ENCODE data around the gene RPS2.
A peak's percentile ranks its signal among the peaks of the same experiment; 100 is the strongest.

Gene RPS2

DNA sequence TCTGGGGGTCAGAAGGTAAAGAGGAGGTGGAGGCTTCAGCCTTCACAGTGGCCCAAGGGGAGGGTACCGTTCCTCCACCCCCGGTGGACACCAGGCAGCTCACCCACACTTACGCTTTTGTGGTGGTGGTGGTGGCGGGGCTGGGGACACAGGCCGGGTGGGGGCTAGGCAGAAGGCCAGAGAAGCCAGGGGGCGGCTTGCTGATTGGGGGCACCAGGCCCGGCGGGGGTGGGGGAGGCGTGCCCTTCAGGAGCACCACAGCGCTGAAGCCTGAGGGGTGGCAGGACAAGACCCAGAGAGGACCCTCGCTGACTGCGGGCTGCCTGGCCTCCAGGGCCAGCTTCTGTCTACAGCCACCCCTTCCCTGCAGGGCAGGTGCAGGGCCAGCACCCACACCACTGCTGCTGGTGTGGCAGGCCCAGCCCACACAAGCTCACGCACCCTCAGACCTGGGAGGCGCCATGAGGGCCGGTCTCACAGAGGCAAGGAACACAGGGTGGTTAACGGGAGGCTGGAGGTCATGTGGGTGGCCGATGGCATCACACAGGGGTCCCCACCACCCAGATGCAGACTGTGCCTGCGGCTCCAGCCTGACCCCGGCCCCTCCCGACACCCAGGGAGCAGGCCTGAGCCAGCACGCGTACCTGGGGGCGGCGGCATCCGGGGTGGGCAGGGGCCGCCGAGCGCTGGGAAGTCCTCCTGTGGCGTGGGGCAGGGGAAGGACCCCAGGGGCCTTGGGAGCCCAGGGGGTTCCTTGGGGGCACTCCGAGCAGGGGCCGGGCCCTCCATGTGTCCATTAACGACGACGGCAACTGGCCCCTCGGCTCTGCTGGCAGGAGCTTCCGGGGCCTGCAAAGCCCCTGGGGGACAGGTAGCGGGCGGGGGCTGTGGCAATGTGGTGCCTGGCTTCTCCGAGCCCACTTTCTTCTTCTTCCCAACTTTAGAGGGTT is 34.5 kb upstream of the RPS2 start:
- DNase-seq = no peak

DNA sequence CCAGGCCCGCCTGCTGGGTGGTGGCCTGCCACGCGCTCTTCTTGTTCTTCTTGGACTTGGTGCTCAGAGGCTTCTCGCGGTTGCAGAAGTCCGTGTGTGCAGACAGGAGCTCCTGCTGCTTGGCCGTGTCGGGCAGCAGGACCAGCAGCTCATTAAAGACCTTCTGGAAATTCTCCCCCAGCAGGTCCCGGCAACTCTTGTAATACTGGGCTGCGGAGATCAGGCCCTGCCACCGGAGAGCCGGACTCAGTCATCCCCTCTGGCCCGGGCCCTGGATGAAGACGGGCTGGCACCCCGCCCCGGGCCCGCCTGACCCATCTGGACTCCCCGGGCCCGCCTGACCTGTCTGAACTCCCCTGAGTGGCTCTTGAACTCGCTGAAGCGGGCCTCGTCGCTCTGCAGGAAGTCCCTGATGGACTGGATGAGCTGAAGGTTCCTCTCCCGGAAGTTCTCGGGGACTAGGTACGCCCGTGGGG is 33.8 kb upstream of the RPS2 start:
- no peak for DNase-seq

DNA sequence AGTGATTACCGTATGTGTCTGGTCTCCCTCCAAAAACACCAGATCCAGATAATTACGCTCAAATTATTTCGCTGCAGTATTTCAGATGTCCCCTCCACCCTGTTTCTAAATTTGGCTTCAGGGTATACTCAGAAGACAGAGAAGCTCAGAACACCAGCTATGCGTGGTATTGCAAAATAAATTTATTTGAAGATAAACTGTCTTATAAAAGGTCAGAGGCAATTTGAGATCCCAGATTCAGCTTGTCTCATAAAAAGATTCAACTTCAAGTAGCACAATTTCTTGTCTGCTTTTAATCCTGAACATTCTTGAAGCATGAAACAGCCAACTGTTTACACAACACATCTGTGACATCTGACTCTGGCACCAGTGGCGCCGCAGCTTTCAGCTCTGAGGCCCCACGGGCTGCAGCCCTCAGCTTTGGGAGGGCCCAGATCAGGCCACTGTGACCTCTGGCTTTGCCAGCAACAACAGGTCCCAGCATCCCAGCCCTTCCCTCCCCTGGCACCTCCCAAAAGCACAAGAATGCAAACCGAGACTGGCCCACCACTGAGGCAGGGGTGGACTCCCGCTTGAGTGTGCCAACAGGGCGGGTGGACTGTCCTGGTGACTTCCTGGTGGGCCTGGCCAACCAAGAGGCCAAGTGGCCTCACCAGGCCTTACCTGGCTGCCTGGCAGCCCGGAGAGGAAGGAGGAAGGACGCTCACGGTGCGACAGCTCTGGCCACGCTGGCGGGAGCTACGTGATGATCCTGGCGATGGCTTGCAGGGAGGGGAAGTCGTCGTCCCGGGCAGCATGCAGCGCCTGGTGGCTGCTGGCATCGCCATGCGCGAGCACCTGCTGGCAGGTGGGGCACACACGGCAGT is 33.1 kb upstream of the RPS2 start:
- DNase-seq = no peak

DNA sequence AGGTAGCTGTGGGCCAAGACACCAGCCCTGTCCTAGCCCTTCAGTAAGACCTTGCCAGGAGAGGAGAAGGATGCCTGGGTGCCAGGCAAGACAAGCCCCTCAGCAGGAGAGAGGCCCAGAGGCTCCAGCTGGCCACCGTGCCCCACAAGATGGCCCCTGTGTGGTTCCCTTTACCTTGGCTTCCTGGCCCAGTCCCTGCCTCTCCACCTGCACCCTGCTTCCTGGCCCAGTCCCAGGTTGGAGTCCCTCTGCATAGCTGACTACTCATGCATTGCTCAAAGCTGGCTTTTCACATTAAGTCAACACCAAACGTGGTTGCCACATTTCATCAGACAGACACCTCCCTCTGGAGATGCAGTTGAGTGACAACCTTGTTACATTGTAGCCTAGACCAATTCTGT is 29.1 kb upstream of the RPS2 start:
- DNase-seq = no peak

DNA sequence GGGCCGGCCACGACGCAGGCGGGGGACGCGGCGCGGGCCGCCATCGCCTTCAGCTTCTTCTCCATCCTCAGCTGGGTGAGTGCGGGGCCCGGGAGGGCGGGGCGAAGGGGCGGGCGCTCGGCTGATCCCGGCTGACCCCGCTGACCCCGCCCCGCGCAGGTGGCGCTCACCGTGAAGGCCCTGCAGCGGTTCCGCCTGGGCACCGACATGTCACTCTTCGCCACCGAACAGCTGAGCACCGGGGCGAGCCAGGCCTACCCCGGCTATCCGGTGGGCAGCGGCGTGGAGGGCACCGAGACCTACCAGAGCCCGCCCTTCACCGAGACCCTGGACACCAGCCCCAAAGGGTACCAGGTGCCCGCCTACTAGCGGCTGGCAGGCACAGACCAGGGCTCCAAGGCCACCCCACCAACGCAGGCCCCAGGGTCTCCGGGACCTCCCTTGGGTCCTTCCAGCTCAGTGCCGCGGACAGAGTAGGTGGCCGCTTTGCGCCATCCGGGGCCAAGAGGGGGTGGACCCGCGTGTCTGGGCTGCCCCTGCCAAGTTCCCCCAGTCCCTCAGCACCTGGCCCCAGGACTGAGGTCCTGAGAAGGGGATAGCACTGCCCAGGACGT is 28.2 kb upstream of the RPS2 start:
- peak; percentile 29 for DNase-seq

DNA sequence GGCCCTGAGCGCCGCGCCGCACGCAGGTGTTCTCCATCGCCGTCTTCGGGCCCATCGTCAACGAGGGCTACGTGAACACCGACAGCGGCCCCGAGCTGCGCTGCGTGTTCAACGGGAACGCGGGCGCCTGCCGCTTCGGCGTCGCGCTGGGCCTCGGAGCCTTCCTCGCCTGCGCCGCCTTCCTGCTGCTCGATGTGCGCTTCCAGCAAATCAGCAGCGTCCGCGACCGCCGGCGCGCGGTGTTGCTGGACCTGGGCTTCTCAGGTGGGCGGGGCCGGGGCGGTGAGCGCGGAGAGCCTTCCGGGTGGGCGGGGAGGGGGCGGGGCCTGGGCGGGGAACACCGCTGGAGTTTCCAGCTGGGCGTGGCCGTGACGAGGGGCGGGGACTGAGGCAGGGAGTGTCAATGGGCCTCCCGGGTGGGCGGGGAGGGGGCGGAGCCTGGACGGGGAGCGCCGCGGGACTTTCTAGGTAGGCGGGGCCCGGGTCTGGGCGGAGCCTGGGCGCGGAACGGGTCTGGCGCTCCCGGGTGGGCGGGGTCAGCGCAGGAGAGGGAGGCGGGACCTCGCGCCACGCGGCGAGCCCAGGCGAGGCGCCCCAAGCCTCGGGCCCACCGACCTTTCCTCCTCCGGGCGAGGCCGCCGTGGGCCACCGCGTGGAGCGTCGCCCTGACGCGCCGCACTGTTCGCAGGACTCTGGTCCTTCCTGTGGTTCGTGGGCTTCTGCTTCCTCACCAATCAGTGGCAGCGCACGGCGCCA is 27.5 kb upstream of the RPS2 start:
- DNase-seq = peak; percentile 100

DNA sequence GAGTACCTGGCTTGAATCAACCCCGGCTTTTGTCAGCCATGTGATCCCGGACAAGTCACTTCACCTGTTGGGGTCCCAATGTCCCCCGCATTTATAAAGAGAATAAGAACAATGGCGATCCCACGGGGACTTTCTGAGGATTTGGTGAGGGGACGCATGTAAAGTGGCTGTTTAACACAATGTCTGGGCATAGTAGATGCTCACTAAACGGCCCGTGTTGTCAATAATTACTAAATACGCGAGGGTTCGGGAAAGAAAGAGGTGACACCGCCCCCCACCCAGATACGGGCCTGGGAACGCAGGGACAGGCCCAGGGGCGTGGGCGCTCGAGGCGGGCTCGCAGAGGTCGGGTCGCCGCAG is 26.9 kb upstream of the RPS2 start:
- DNase-seq = no peak

DNA sequence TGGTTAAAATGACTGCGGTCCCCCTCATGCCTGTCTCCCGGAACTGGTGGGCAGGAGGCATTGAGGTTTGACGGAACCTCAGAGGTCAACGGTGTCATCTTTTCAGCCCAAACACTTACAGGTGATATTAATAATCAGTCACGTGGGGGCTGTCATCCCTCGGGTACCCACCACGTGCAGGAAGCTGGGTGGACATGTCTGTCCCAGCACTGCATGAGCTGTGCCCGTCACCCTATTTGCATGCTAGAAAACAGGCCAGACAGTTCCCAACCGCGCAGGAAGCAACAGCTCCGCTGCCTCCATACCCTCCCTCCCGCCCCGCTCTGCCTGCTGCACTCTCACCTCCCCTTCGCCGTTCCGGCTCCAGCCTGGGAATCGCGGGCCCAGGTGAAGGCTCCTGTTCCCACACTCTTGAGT is 26.5 kb upstream of the RPS2 start:
- peak; percentile 49 for DNase-seq

DNA sequence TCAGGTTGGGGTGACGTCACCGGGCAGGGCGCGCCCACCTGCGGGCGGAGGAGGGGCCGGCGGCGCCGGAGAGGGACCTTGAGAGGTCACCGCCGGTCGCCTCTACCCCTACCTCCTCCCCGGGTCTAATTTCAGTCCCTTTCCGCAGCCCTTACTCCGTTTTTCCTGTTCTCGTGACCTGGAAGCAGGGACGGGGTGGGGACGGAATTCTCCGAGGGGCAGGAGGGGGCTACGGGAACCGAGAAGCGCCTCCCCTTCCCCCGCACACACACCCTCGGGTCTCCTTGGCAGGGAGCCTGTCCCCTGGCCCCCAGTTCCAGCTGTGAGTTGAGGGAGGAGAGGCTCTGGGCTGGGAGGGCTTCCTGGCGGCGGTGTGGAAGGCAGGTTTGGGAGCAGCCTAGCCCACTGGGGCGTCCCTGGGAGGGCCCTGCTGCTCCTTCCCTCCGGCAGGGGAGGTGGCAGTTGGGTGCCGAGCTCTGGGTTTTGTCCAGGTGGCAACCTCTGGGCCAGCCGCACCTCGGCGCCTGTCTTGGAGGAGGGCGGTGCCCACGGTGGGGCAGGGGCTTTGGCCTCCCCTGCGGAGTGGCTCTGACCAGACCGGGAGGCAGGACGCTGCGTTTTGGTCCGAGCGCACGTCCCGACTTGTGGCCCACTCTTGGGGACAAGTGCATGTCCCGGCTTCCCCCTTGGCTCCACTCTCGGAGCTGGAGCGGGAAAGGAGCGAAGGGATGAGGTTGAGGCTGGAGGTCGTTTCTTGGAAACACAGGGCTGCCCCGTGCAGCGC is 25.9 kb upstream of the RPS2 start:
- peak; percentile 22 for DNase-seq

DNA sequence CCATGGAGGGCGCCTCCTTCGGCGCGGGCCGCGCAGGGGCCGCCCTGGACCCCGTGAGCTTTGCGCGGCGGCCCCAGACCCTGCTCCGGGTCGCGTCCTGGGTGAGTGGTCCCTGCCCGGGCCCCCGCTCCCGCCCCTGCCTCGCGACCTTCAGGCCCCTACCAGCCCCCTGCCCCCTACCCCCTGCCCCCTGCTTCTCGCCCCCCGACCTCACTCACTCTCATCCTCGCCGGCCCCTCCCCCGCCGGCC is 25.4 kb upstream of the RPS2 start:
- DNase-seq = no peak

DNA sequence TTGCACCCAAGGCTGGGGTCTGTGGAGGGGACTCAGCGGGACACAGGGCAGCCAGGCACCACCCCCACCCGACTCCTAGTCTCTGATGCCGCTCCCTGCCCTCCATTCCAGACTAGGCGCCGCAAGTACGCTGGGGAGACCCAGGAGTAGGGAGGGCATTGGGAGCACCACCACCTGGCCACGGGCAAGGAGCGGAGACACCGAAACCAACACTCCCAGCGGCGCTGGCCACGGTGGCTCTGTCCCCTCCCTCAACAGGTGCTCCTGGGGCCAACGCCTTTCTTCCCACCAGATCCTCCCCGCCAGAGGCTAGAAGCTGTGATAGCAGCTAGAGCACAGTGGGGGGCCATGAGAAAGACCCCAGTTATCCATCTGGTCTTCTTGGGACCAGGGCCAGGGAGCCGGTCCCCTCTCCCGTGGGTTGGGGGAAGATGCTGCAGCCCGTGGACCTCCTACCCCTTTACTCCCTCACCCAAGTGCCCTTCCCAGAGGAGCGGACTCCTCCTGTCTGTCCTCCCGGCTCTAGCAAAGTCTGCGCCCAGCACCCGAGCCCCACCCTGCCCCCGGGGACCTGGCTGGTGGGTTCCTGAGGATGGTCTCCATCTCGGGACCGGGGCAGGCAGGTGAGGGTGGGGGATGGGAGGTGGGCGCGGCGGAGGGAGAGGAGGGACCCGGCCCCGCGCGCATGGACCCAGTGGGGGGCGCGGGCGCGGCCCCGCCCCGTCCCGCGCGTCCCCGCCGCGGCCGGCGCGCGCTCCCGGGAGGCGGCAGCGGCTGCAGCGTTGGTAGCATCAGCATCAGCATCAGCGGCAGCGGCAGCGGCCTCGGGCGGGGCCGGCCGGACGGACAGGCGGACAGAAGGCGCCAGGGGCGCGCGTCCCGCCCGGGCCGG is 24.8 kb upstream of the RPS2 start, which contains the start of gene SYNGR3:
Gene SYNGR3, plus strand, starts transcription at position 762 of the 892 bp plus-strand sequence. CDS start 133 bp downstream, outside the sequence.
- no peak for DNase-seq

DNA sequence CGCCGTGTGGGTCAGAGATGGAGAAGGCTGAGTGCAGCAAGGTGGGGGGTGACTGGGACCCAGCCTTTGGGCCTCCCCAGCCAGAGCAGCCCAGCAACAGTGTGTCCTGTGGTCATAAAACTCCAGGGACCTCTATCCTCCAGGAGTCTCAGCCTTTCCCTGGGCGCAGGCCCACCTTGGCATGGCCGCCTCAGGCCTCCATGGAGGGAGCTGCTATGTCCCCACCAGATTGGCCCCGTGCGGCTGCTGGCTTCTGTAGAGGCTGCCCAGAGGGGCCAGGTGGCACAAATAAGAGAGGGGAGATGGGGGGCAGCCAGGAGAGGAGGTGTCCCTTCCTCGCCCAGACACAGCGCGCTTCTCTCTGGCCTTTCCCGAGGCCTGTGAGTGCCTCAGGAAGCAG is 22.6 kb upstream of the RPS2 start:
- DNase-seq = no peak

DNA sequence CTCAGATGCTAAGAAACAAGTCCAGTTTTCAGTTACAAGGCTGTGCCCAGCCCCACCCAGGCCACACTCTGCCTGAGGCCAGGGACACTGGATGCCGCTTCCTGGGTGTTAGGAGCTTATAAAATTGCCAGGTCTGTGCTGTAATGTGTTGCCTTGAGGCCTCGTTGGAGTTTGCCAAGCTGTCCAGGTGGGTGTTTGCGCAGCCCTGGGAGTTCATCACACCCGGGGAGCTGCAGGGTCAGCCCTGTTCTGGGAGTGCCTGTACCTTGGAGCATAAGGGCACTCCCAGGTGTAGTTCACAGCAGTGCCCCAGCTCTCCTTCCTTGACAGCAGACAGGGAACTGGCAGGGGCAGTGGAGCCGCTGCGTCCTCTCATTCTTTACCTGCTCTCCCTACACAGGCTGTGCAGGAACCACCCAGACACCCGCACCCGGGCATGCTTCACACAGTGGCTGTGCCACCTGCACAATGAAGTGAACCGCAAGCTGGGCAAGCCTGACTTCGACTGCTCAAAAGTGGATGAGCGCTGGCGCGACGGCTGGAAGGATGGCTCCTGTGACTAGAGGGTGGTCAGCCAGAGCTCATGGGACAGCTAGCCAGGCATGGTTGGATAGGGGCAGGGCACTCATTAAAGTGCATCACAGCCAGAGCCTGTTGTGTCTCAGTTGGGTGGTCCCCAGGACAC is 21.0 kb upstream of the RPS2 start:
- no peak for DNase-seq

DNA sequence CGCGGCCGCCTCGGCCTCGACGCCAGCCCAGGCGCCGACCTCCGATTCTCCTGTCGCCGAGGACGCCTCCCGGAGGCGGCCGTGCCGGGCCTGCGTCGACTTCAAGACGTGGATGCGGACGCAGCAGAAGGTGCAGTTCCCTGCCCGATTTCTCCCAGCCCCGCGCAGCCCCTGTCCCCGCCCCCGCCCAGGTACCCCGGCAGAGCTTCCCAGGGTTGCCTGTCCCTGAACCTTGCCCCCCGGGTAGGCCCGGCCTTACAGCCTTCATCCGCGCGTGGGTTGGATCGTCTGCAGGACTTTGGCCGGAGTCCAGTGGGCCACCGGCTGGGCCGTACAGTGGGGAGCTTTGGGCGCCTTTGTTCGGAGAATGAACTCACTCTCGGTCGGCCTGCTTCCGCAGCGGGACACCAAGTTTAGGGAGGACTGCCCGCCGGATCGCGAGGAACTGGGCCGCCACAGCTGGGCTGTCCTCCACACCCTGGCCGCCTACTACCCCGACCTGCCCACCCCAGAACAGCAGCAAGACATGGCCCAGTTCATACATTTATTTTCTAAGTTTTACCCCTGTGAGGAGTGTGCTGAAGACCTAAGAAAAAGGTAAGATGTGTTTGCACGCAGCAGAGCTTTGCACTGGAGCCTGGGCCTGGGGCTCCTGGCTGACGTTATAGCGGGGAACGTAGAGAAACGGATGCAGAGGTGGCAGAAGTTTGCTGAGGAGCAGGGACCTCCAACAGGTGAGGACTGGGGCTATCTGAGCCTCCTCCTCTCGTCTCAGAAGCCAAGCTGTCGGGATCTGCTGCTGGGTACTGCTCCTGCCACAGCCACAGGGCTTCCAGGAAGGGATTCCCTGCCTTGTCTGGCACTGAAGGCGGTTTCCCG is 20.0 kb upstream of the RPS2 start:
- DNase-seq = no peak

DNA sequence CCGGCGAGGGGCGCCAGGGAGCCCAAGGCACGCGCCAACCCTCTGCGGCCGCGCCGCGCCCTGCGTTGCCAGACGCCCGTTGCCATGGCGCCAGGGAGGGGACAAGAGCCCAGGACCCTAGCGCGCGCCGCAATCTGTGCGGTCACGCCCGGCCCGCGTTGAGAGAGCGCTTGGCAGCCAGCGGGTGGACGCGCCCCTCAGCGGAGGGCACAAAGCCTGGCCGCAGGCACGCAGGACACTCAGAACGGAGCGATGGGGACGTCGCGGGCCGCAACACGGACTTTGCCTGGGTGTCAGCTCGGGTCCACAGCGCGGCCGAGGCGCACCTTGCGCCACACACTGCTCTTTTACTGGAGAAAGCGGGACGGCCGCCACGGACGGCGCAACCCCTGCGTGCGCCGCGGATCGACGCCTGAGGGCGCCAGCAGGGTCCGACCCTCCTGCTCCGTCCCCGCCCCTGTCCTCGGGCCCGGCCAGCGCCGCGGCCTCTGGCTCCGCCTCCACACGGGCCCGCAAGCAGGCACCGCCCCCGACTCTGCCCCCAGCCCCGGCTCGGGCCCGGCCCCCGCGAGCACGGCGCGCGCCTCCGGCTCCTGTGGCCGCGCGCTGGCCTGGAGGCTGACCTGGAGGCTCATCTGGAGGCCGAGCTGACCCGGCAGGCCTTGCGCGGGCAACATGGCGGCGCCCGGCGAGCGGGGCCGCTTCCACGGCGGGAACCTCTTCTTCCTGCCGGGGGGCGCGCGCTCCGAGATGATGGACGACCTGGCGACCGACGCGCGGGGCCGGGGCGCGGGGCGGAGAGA is 19.1 kb upstream of the RPS2 start, which contains the start of gene GFER:
Gene GFER, plus strand, starts transcription at position 650 of the 803 bp plus-strand sequence. Its CDS starts 26 bp downstream, at position 676.
- DNase-seq = peak; percentile 41

DNA sequence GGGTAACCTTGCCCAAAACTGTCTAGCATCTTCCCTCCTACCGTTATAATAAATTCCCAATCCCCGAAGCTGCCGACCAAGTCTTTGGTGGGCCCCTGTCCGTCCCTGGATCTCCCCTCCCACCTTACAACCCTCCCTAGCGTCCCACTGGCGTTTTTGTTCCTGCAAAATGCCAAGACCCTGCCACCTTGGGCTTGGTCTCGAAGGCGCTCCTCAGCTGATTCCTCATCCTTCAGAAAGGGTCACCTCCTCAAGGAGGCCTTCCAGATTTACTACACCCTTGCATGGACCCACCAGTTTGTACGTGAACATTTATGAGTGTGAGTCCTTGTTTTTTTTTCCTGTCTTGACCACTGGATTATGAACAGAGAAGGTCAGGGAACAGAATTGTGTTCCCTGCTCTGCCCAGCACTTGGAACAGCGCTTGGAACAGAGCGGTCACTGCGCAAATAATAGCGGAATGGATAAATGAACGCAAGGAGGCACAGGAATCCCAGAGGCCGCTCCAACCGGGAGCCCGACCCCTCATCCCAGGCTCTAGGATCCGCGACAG is 18.4 kb upstream of the RPS2 start:
- no peak for DNase-seq

DNA sequence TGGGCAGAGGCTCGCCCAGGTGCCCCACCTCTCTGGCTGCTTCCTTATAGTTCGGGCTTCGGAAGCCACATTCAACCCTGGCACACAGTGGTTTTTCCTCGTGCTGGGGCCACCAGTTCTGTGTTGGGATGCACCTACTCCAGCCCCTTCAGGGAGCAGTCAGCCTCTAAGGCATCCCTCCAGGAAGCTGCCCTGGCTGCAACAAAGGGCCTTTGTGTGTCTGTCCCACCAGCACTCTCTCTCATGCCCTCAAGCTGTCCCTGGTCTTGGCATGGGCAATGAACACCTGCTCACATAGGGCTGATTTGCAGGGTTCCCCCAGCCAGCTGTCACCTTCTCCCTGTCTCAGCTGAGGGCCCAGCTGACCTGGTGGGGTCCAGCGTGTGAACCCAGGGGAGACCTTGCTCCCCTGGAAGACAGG is 17.4 kb upstream of the RPS2 start:
- no peak for DNase-seq

DNA sequence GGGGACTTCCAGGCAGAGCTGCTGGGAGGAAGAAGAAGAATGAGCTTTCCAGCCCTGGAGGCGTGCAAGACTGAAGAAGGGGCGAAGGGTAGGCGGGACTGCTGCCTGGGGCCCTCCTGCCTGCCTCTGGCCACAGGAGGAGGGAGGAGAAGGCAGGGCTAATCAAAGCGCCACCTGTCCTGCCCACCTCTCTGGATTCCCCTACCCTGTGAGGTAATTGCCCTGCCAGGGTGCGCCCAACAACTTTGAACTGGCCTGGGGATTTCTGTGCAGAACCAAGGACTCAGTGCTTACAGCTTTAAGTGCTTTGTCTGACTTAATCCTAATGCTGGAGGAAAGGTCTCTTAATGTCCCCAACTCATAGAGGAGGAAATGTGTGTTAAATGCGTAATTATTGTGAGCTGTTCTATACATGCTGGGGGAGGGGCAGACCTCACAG is 16.8 kb upstream of the RPS2 start, which contains the start of gene NOXO1:
Gene NOXO1, minus strand, starts transcription at position 72 of the 439 bp plus-strand sequence. CDS start 290 bp downstream, outside the sequence.
- DNase-seq = no peak
